IMR-90 (cell line): ENCODE measurements around the gene C6orf58. TPM values are rescaled to one million over a fixed set of nuclear protein-coding genes. Genes with fewer than 3 reads are reported as not detected.

ENCODE experiments used
- ATAC-seq: fragments of 200-7000 bp; cut with Tn5 transposase; 2 replicates; pipeline ENCODE4 v1.9.1; 2020; ENCODE audit warnings: low read depth, mild to moderate bottlenecking, moderate library complexity
- BruUV-seq: library from RNA; stranded (reverse); fragments of 400-500 nt; replicated peaks from 2 replicates; lab custom pipeline; 2021; lab: Mats Ljungman, UMichigan
- CTCF ChIA-PET: fragments of 300-600 bp; formaldehyde crosslinking; extraction: SDS; loops from one replicate; lab custom pipeline; 2021; ENCODE audit warnings: antibody characterized with exemption; lab: Yijun Ruan, JAX
- POLR2A ChIA-PET: fragments of 300-600 bp; sonication (Branson Sonifier 250); formaldehyde crosslinking; loops from one replicate; lab custom pipeline; 2022; ENCODE audit warnings: antibody characterized with exemption; ENCODE audit not compliant: unreplicated experiment; lab: Charles Lee
- DNase-seq: peaks from one replicate; pipeline ENCODE4 v3.0.0; 2013
- H2AFZ ChIP-seq: replicated peaks from 2 replicates; pipeline ENCODE3; 2013; ENCODE audit warnings: low read length, mild to moderate bottlenecking; ENCODE audit not compliant: poor library complexity
- H2AK5ac ChIP-seq: 2 replicates; pipeline ENCODE4 v1.6.1; 2013; ENCODE audit warnings: low read depth, low read length, inconsistent platforms
- H2AK9ac ChIP-seq: replicated peaks from 2 replicates; pipeline ENCODE3; 2013; ENCODE audit warnings: mild to moderate bottlenecking, low read depth, low read length, moderate library complexity; ENCODE audit not compliant: poor library complexity
- H2BK120ac ChIP-seq: 2 replicates; pipeline ENCODE4 v1.6.1; 2013; ENCODE audit warnings: low read depth, low read length, inconsistent platforms
- H2BK15ac ChIP-seq: 3 replicates; pipeline ENCODE4 v1.6.1; 2013; ENCODE audit warnings: low read depth, low read length, inconsistent platforms
- H2BK20ac ChIP-seq: 2 replicates; pipeline ENCODE4 v1.6.1; 2013; ENCODE audit warnings: low read depth, mild to moderate bottlenecking, inconsistent platforms, low read length, moderate library complexity
- H2BK5ac ChIP-seq: 2 replicates; pipeline ENCODE4 v1.6.1; 2013; ENCODE audit warnings: mild to moderate bottlenecking, low read depth, low read length, inconsistent platforms; ENCODE audit not compliant: poor library complexity, severe bottlenecking
- H3K14ac ChIP-seq: replicated peaks from 2 replicates; pipeline ENCODE4 v1.6.1; 2013; ENCODE audit warnings: low read depth, low read length, inconsistent platforms
- H3K18ac ChIP-seq: 2 replicates; pipeline ENCODE4 v1.6.1; 2013; ENCODE audit warnings: low read depth, low read length, control low read depth
- H3K23ac ChIP-seq: 2 replicates; pipeline ENCODE4 v1.6.1; 2013; ENCODE audit warnings: low read depth, low read length, inconsistent platforms
- H3K27ac ChIP-seq: 2 replicates; pipeline ENCODE4 v1.5.1; 2013; ENCODE audit warnings: mild to moderate bottlenecking, control low read depth, low read length; ENCODE audit not compliant: insufficient read depth
- H3K27me3 ChIP-seq: 2 replicates; pipeline ENCODE4 v1.6.1; 2013; ENCODE audit warnings: low read length; ENCODE audit not compliant: control insufficient read depth, insufficient read depth
- H3K36me3 ChIP-seq: 2 replicates; pipeline ENCODE4 v1.6.1; 2013; ENCODE audit warnings: low read length, mixed read lengths; ENCODE audit not compliant: control insufficient read depth, insufficient read depth
- H3K4ac ChIP-seq: 2 replicates; pipeline ENCODE4 v1.6.1; 2013; ENCODE audit warnings: low read depth, low read length, inconsistent platforms
- H3K4me1 ChIP-seq: 2 replicates; pipeline ENCODE4 v1.6.1; 2013; ENCODE audit warnings: low read length, mixed read lengths; ENCODE audit not compliant: control insufficient read depth, insufficient read depth
- H3K4me2 ChIP-seq: 2 replicates; pipeline ENCODE4 v1.6.1; 2013; ENCODE audit warnings: low read depth, mild to moderate bottlenecking, control low read depth, low read length, moderate library complexity
- H3K4me3 ChIP-seq: 2 replicates; pipeline ENCODE4 v1.5.1; 2013; ENCODE audit warnings: low read depth, mild to moderate bottlenecking, control low read depth, low read length, moderate library complexity; ENCODE audit not compliant: insufficient read depth
- H3K56ac ChIP-seq: 2 replicates; pipeline ENCODE4 v1.6.1; 2013; ENCODE audit warnings: low read length, inconsistent platforms; ENCODE audit not compliant: insufficient read depth; ENCODE audit errors: extremely low read depth
- H3K79me1 ChIP-seq, 2 experiments: 2 replicates each; pipeline ENCODE4 v1.6.1; 2013; ENCODE audit warnings: low read length in 2 of 2, inconsistent platforms in 1 of 2, low read depth in 1 of 2
- H3K9ac ChIP-seq: 2 replicates; pipeline ENCODE4 v1.6.1; 2013; ENCODE audit warnings: low read depth, low read length, control low read depth
- H3K9me1 ChIP-seq: 2 replicates; pipeline ENCODE4 v1.6.1; 2013; ENCODE audit warnings: low read length, inconsistent platforms; ENCODE audit not compliant: insufficient read depth
- H3K9me3 ChIP-seq: 2 replicates; pipeline ENCODE4 v1.6.1; 2013; ENCODE audit warnings: low read length; ENCODE audit not compliant: control insufficient read depth, insufficient read depth
- H4K20me1 ChIP-seq: 2 replicates; pipeline ENCODE4 v1.6.1; 2013; ENCODE audit warnings: low read length, inconsistent platforms; ENCODE audit not compliant: insufficient read depth
- H4K5ac ChIP-seq: 2 replicates; pipeline ENCODE4 v1.6.1; 2013; ENCODE audit warnings: mild to moderate bottlenecking, low read depth, low read length, control low read depth
- H4K8ac ChIP-seq, 2 experiments: 2 replicates each; pipeline ENCODE4 v1.6.1; 2013; ENCODE audit warnings: low read depth in 2 of 2, low read length in 2 of 2, control low read depth in 1 of 2, inconsistent platforms in 1 of 2
- H4K91ac ChIP-seq: 2 replicates; pipeline ENCODE4 v1.6.1; 2013; ENCODE audit warnings: low read depth, low read length, inconsistent platforms; ENCODE audit not compliant: insufficient read depth
- BHLHE40 ChIP-seq: fragments of 150-350 bp; IDR thresholded peaks from 2 replicates; pipeline ENCODE4 v1.6.1; 2016; ENCODE audit warnings: mild to moderate bottlenecking, low read depth, low read length
- CEBPB ChIP-seq: IDR thresholded peaks from 2 replicates; pipeline ENCODE4 v1.6.1; 2012; ENCODE audit warnings: low read depth, low read length, improper control_type of control experiment
- CHD1 ChIP-seq: IDR thresholded peaks from 2 replicates; pipeline ENCODE4 v1.6.1; 2012; ENCODE audit warnings: low read depth, low read length, improper control_type of control experiment
- CTCF ChIP-seq: conservative IDR thresholded peaks from 2 replicates; pipeline ENCODE4 v1.5.1; 2012; ENCODE audit warnings: mild to moderate bottlenecking, low read depth, low read length, improper control_type of control experiment
- FOS ChIP-seq: fragments of 150-350 bp; IDR thresholded peaks from 2 replicates; pipeline ENCODE4 v1.6.1; 2016; ENCODE audit warnings: low read depth, low read length
- MAFK ChIP-seq: IDR thresholded peaks from 2 replicates; pipeline ENCODE4 v1.6.1; 2012; ENCODE audit warnings: low read depth, low read length, improper control_type of control experiment
- MAZ ChIP-seq: IDR thresholded peaks from 2 replicates; pipeline ENCODE4 v1.6.1; 2012; ENCODE audit warnings: low read depth, mild to moderate bottlenecking, low read length, improper control_type of control experiment, moderate library complexity, borderline replicate concordance
- MXI1 ChIP-seq: IDR thresholded peaks from 2 replicates; pipeline ENCODE4 v1.6.1; 2012; ENCODE audit warnings: low read depth, mild to moderate bottlenecking, low read length, moderate library complexity, borderline replicate concordance
- NFE2L2 ChIP-seq: fragments of 150-350 bp; IDR thresholded peaks from 2 replicates; pipeline ENCODE4 v1.6.1; 2016; ENCODE audit warnings: low read depth, mild to moderate bottlenecking, low read length
- POLR2A ChIP-seq: IDR thresholded peaks from 2 replicates; pipeline ENCODE4 v1.6.1; 2012; ENCODE audit warnings: mild to moderate bottlenecking, low read depth, low read length
- RCOR1 ChIP-seq: IDR thresholded peaks from 2 replicates; pipeline ENCODE4 v1.6.1; 2012; ENCODE audit warnings: mild to moderate bottlenecking, low read length, improper control_type of control experiment; ENCODE audit not compliant: insufficient replicate concordance
- RFX5 ChIP-seq: IDR thresholded peaks from 2 replicates; pipeline ENCODE4 v1.8.0; 2012; ENCODE audit warnings: low read depth, mild to moderate bottlenecking, low read length, moderate library complexity
- SMC3 ChIP-seq: fragments of 150-350 bp; IDR thresholded peaks from 2 replicates; pipeline ENCODE4 v1.6.1; 2016; ENCODE audit warnings: low read depth, mild to moderate bottlenecking, antibody characterized with exemption, low read length, moderate library complexity
- WGBS, 2 experiments: methylation state at CpG; one replicate each; pipeline versions ENCODE4 v1.1.5 to v1.1.7; 2013; ENCODE audit warnings: missing lambda C conversion rate in 2 of 2; ENCODE audit not compliant: insufficient read length in 1 of 2; ENCODE audit errors: extremely low coverage in 2 of 2; 5-methylcytosine and 5-hydroxymethylcytosine counted together
- dilution Hi-C: fragments of 300-500 bp; cut with HindIII; formaldehyde crosslinking; loops from one replicate; pipeline ENCODE4 v1.14.3; 2018; ENCODE audit warnings: low sequenced_read_pairs; ENCODE audit not compliant: unreplicated experiment
- in situ Hi-C: fragments of 300-500 bp; cut with MboI; formaldehyde crosslinking; loops from 3 replicates; pipeline ENCODE4 v1.14.3; 2019; ENCODE audit warnings: low sequenced_read_pairs, inconsistent platforms, mixed read lengths
- intact Hi-C: fragments of 100-400 bp; cut with micrococcal nuclease; formaldehyde crosslinking; loops from 2 replicates; pipeline ENCODE4 v1.10.0; 2022
- polyA plus RNA-seq, 3 experiments: library from polyadenylated mRNA; depleted of rRNA; stranded (reverse); fragments of >200 nt; gene quantifications; 2 replicates each; pipeline ENCODE4 v1.2.3, GENCODE V29; 2012; ENCODE audit warnings: low replicate concordance in 1 of 3
- total RNA-seq: library from RNA; depleted of rRNA; stranded (reverse); fragments of >200 nt; gene quantifications from 2 replicates; pipeline ENCODE4 v1.2.3, GENCODE V29; 2012
- TF ChIP-seq, protein P1 (sequence below): fragments of 150-350 bp; IDR thresholded peaks from 2 replicates; pipeline ENCODE4 v1.6.1; 2016; ENCODE audit warnings: low read depth, mild to moderate bottlenecking, low read length, moderate library complexity, borderline replicate concordance

C6orf58 gene
- total and polyA plus RNA-seq, 2 of the 4 experiments (the other 2 are of a cell fraction) = 0.09 TPM; not detected in 1

- Histone ChIP-seq H3K23ac (no peak overlapping the region), H4K8ac (no peak overlapping the region), H2AK5ac (no peak overlapping the region), H2BK120ac (no peak overlapping the region), H4K20me1 (no peaks in the 10 kb centered on the region), H3K4me3 (no peak overlapping the region), H2AFZ (no peak overlapping the region), H3K79me1 (no peaks in the 10 kb centered on the region), H2BK5ac (no peak overlapping the region), H3K27ac (no peak overlapping the region), H3K18ac (no peak overlapping the region), H2BK20ac (no peak overlapping the region), H3K36me3 (no peaks in the 10 kb centered on the region), H3K4me1 (no peaks in the 10 kb centered on the region), H3K4ac (no peak overlapping the region), H4K5ac (no peak overlapping the region), H3K4me2 (no peak overlapping the region), H3K27me3 (peaks cover 5% of the 10 kb centered on the region; the same call in 1 of the 2 replicates), H3K9me1 (no peaks in the 10 kb centered on the region), H2AK9ac (no peak overlapping the region), H2BK15ac (no peak overlapping the region), H3K14ac (no peak overlapping the region), H3K9ac (no peak overlapping the region), H3K56ac (no peak overlapping the region), H3K9me3 (no peaks in the 10 kb centered on the region), H4K91ac (no peak overlapping the region)
- DNase-seq (peak; percentile 89), ATAC-seq (peak; percentile 86)
- TF ChIP-seq MAZ (no peak), NFE2L2 (peak; percentile 85), MXI1 (no peak), CEBPB (no peak), MAFK (peak; percentile 83), SMC3 (no peak), CHD1 (no peak), RFX5 (no peak), CTCF (no peak), POLR2A (no peak), FOS (peak; percentile 90), RCOR1 (no peak), BHLHE40 (no peak)
- TF ChIP-seq, protein P1, sequence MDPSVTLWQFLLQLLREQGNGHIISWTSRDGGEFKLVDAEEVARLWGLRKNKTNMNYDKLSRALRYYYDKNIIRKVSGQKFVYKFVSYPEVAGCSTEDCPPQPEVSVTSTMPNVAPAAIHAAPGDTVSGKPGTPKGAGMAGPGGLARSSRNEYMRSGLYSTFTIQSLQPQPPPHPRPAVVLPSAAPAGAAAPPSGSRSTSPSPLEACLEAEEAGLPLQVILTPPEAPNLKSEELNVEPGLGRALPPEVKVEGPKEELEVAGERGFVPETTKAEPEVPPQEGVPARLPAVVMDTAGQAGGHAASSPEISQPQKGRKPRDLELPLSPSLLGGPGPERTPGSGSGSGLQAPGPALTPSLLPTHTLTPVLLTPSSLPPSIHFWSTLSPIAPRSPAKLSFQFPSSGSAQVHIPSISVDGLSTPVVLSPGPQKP = no peak
- ChIA-PET CTCF (interaction anchor here (0.7 kb wide), 1 partner anchor 1610 kb away, joined by 3 read pairs; no protein-coding TSS in a partner anchor), POLR2A (no interaction called here)
- intact Hi-C loops (no loop called here), dilution Hi-C loops (no loop called here), in situ Hi-C loops (no loop called here)
- WGBS, 2 experiments = no CpG with 5 or more reads among the region's 4 CpGs
- no TSS peak for BruUV-seq
Measured at GRCh38 chr6:127582777-127583462, 5.9 kb downstream of the C6orf58 start.
